Measurements from ENCODE around the gene ZNF407.

Gene ZNF407

DNA sequence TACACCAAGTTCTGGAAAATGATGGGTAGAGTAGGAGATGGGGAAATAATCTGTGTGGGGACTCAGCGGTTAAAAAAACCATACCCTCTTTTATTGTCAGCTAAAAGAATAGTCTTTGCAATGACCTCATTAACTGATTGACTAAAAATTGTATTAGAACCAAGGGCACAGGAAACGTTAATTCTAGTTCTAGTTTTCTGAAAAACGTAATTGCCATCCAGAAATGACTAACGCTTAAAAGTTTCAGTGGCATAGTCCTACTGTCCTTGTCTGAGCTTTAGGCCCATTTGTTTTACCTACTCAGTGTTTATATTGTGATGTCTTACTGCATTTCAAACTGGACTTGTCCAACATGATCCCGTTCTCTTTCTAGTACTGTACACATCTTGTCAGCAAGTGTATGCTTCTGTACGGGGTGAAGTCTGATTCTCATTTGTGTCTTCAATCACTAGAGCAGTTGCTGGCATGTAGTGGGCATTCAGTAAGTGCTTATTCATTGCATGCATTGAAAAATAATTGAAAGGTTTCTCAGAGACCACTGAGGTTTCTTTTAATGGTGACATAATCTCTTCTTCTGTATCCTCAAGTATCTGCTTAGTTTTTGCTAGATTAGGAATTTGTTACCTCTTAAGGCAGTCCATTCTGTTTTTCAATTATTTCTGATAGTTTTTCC lies 81.5 kb downstream of the ZNF407 start:
- FAIRE-seq: no peak

GRCh38 chr18:74679679-74680076 lies 82.0 kb downstream of the ZNF407 start:
- no peak for FAIRE-seq

GRCh38 chr18:74682141-74682990 lies 84.7 kb downstream of the ZNF407 start:
- FAIRE-seq: no peak

GRCh38 chr18:74682991-74683297 lies 85.3 kb downstream of the ZNF407 start:
- no peak for FAIRE-seq

GRCh38 chr18:74683573-74683972 lies 85.9 kb downstream of the ZNF407 start:
- FAIRE-seq: no peak

- FAIRE-seq: no peak
Measured at GRCh38 chr18:74689251-74689650, 91.6 kb downstream of the ZNF407 start.

DNA sequence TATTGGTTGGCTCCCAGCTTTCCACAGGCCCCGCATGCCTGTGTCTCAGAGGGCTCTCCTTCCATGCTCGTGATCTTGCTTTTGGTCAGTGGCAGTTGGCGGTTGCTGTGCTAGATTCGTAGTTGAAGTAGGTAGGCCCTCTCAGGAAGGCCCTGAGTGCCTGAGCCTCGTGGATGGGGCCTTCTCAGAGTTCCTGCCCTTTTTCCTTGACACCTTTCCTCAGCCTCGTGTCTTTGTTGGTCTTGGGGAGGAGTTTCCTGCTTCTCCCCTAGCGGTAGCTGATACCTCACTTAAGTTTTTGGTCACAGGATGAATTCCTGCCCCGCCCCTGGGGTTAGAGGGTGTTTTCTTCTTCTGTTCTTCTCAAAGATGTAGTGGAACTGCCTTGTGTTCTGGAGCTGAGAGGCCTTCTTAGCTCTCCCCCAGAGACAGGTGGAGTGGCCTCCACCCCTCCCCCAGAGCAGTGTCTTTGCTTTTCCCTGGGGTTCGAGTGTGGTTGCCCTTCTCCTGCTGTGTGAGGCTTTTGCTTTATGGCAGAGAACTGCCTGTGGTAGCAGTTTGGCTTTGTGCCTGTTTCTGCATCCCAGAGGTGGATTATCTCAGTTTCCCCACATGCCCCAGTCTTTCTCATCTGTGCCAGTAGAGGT lies 94.8 kb downstream of the ZNF407 start:
- no peak for FAIRE-seq

DNA sequence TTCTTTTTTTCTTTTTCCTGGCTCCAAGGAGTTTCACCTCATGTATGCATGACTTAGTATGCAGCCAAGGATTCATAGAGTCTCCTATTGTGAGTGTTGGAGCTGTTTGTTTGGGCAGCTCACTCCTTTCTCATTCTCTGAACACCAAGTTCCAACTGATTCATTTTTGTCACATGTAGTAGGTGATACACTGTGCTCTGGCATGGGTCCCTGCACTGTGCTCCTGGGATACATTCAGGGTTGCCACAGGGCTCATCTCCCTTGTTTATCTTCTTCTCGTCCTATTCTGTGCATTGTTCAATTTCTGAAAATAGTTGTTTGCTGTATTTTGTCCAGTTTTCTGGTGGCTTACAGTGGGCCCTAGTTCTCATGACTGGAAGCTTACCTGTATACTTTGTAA lies 96.8 kb downstream of the ZNF407 start:
- FAIRE-seq: no peak

GRCh38 chr18:74695170-74695569 lies 97.5 kb downstream of the ZNF407 start:
- no peak for FAIRE-seq

DNA sequence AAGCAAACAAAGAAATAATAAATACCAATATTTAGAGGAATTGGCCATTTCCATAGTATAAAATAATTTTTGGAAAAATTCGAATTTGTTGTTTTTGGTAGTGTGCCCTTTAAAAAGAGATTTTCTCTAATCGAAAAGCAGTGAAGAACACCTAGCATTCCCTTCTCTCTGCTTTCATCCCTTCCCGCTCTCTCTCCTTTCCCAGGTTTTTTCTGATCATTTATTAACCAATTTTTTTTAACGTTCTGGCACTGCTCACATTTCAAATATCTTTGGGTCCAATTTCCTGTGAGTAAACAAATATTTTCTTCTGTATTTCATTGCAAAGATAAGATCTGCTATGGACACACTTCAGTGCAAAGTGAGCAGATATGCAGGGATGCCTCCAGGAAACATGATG lies 101.2 kb downstream of the ZNF407 start:
- no peak for FAIRE-seq

GRCh38 chr18:74699455-74699854 lies 101.8 kb downstream of the ZNF407 start:
- FAIRE-seq: no peak

DNA sequence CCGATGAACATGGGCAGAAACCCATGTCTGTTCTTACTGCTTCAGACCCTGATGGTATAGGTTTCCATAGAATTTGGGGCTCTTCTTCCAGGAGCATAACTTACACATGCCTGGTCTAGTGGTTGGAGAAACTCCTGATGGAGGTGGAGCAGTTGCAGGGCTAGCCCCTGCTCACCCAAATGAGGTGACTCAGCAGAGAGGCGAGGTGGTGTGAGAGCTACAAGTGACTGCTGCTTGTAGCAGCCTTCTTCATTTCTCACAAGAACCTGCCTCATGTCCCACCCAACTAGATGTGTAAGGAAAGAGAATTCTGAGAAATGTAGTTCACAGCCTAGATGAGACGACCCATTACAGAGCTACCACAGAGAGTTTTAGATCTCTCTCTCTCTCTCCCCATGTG lies 105.3 kb downstream of the ZNF407 start:
- FAIRE-seq: no peak

- FAIRE-seq: no peak
Measured at GRCh38 chr18:74708169-74708568, 110.5 kb downstream of the ZNF407 start.

DNA sequence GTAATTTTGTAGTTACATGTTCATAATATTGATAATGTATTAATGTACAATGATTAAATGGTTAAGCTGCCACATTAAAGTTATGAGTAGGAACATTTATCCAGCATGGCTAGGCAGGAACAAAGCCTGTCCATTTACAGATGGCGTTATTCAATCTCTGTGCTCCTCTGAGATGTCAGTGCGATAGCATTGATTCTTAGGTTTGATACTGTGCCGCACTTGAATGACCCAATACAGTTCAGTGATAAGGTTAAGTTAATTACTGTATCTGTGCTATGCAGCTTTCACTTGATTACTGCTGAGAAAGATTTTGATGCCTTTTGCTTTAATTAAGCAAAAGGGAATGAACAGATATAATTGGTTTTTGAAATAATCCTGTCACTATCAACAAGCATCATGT lies 111.8 kb downstream of the ZNF407 start:
- no peak for FAIRE-seq

GRCh38 chr18:74714120-74714519 lies 116.5 kb downstream of the ZNF407 start:
- FAIRE-seq: no peak

GRCh38 chr18:74714791-74715190 lies 117.1 kb downstream of the ZNF407 start:
- no peak for FAIRE-seq

GRCh38 chr18:74715306-74715705 lies 117.6 kb downstream of the ZNF407 start:
- FAIRE-seq: no peak

DNA sequence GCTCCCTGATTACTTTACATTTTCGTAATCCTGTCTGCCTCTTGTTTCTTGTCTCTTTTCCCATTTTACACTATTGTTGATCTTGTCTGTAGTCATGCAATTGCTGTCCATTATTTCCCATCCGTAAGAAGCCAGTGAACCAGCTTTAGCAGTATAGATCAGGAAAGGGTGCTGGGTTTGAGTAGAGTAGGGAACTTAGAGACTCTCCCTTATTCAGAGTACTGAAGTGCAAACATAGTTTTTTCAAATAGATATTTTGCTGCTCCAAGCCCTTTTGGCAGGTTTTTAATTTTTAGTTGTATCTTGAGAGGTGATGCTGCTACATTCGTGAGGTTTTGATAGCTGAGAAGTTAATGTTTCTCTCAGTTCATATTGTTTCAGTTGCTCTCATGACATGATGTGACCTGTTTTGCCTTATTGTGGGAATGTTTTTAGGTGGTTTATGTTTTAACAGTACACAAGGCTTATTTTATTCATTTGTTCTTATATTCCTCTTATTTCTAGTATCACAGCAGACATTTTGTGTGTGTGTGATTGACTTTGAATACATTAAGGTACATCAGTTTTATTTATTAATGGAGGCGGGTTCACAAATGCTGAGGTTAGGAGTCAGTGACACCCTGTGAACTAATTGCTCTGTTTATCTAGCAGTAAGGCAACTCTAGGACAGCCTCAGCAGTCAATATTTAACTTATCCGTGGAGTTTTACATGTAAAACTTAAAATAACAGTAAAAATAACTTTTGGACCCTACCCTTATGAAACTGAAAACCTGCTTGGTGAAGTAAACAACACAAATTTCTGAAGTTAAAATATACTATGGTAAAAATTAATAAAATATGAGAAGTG lies 118.4 kb downstream of the ZNF407 start:
- FAIRE-seq: no peak

- FAIRE-seq: no peak
Measured at GRCh38 chr18:74718312-74718711, 120.6 kb downstream of the ZNF407 start.

- FAIRE-seq: no peak
Measured at GRCh38 chr18:74722237-74722636, 124.6 kb downstream of the ZNF407 start.

DNA sequence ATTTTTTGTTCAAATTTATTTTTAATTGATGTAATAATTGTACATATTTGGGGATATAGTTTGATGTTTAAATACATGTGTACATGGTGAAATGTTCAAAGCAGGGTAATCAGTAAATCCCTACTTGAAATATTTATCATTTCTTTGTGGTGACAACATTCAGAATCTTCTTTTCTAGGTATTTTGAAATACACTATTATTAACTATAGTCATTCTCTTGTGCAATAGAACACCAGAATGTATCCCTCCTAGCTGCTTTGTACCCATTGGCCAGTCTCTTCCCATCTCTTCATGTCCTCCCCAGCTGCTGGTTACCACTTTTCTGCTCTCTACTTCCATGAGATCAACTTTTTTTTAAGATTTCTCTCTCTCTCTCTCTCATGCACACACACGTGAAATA lies 126.5 kb downstream of the ZNF407 start:
- FAIRE-seq: no peak

DNA sequence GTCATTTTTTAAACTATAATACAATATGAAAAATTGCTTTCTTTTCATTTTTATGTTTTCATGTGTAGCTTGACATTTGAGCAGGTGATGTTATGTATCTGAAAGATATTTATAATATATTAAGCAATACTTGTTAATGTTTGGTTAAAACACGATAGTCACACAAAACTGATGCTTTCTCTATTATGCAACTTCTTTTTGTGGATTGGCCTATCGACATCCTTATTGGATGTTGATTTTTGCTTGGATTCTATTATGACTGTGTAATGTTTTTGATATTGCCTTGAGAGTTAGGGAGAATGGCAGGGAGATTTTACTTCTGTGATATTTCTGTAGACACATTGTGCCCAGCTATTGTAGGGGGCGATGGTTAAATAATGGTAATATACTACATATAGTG lies 128.0 kb downstream of the ZNF407 start:
- FAIRE-seq: no peak

DNA sequence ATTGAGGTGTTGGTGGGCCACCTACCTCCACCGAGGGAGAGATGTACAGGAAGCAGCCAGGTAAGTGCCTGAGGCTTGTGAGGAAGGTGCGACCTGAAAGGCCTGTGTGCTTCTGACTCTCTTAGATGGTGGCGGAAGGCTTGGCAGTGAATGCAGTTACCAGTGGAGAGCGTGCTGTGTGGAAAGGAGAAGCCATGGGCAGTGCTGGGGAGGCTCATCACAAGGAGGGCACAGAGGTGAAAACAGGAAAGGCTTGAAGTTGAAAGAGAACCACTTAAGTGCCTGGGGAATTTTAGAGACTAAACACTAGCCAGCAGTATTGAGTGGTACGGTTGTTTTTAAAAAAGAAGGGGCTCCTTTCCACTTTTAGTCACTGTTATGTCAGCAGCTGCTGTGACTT lies 130.9 kb downstream of the ZNF407 start:
- FAIRE-seq: no peak

Measured in TTC549 (cell line).